ENCODE measurements around the gene KRTAP5-3.
"Not testable (repeated sequence)": the region's sequence is repeated elsewhere in the genome, so short reads cannot be mapped to it uniquely, and the experiment has no call there.

KRTAP5-3 gene

GRCh38 chr11:1584661-1585370 is 23.4 kb downstream of the KRTAP5-3 start, which contains the start of gene KRTAP5-1:
KRTAP5-1 (minus strand) TSS chr11:1585283; CDS start chr11:1585249, 34 bp downstream.
- in situ Hi-C loops (cut with MboI; ENCODE audit: low sequenced_read_pairs): not testable (repeated sequence)

DNA sequence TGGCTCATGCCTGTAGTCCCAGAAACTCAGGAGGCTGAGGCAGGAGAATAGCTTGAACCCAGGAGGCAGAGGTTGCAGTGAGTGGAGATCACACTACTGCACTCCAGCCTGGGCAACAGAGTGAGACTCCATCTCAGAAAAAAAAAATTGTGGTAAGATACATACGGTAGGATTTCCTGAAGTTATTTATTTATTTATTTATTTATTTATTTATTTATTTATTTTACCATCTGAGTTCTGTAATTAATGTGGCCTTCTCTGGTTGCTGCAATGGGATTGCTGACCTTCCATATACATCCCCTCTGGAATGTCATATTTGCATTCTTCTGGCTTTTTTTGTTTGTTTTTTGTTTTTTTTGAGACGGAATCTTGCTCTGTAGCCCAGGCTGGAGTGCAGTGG is 25.4 kb downstream of the KRTAP5-3 start:
- in situ Hi-C loops (cut with MboI; ENCODE audit: low sequenced_read_pairs): not testable (repeated sequence)

DNA sequence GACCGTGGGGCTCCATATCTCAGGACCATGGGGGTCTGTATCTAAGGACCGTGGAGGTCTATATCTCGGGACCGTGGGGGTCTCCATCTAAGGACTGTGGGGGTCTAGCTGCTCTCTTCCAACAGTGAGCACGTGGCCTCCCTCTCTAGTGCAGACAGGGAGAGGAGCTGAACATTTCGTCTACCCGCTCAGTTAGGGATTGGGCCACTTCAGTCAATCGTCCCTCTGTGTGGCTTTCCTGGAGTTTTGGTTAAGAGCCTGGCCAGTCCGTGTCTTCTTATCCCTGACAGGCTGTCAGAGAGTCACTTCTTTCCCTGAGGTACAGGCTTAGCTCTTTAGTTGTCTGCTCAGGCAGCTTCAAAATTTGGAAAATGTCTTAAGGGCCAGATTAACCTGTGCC is 26.3 kb downstream of the KRTAP5-3 start:
- in situ Hi-C loops (cut with MboI; ENCODE audit: low sequenced_read_pairs): no loop called here

- in situ Hi-C loops (cut with MboI; ENCODE audit: low sequenced_read_pairs): no loop called here
Observed at GRCh38 chr11:1576825-1577224, 31.4 kb downstream of the KRTAP5-3 start.

DNA sequence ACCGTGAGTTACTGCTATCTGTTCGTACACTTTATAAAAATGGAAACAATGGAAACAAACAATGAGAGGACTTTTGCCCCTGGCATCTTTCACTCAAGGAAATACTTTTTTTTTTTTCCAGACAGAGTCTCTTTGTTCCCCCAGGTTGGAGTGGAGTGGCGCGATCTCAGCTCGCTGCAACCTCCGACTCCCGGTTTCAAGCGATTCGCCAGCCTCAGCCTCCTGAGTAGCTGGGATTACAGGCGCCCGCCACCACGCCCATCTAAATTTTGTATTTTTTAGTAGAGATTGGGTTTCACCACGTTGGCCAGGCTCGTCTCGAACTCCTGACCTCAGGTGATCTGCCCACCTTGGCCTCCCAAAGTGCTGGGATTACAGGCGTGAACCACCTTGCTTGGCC is 32.5 kb downstream of the KRTAP5-3 start:
- in situ Hi-C loops (cut with MboI; ENCODE audit: low sequenced_read_pairs): not testable (repeated sequence)

GRCh38 chr11:1574933-1575242 is 33.4 kb downstream of the KRTAP5-3 start:
- in situ Hi-C loops (cut with MboI; ENCODE audit: low sequenced_read_pairs): no loop called here

- in situ Hi-C loops (cut with MboI; ENCODE audit: low sequenced_read_pairs): no loop called here
Observed at GRCh38 chr11:1574238-1574932, 33.9 kb downstream of the KRTAP5-3 start.

- in situ Hi-C loops (cut with MboI; ENCODE audit: low sequenced_read_pairs): no loop called here
Observed at GRCh38 chr11:1573903-1574237, 34.4 kb downstream of the KRTAP5-3 start.

- in situ Hi-C loops (cut with MboI; ENCODE audit: low sequenced_read_pairs): no loop called here
Observed at GRCh38 chr11:1573077-1573902, 35.0 kb downstream of the KRTAP5-3 start.

GRCh38 chr11:1572197-1573076 is 35.8 kb downstream of the KRTAP5-3 start, which contains the start of gene DUSP8:
DUSP8 (minus strand) TSS chr11:1572271; CDS start chr11:1565826, 6,445 bp downstream.
- in situ Hi-C loops (cut with MboI; ENCODE audit: low sequenced_read_pairs): no loop called here

DNA sequence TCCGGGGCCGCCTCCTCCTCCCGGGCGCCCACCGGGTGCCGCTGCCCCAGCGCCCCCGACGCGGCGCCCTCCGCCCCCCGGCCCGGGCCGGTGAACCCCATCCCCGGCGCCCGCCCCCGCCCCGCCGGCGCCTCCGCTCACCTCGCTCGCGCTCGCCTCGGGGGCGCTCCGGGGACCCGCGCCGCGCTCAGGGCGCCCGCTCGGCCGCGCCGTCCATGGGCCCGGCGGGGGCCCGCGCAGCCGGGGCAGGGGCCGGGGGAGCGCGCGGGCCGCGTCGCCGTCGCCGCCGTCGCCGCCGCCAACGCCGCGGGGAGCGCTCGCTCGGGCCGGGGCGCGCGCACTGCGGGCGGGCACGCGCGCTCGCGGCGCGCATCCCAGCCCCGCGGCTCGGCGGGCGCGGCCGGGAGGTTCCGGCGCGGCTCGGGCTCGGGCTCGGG is 36.5 kb downstream of the KRTAP5-3 start:
- in situ Hi-C loops (cut with MboI; ENCODE audit: low sequenced_read_pairs): no loop called here

GRCh38 chr11:1570896-1571759 is 37.1 kb downstream of the KRTAP5-3 start:
- in situ Hi-C loops (cut with MboI; ENCODE audit: low sequenced_read_pairs): no loop called here

DNA sequence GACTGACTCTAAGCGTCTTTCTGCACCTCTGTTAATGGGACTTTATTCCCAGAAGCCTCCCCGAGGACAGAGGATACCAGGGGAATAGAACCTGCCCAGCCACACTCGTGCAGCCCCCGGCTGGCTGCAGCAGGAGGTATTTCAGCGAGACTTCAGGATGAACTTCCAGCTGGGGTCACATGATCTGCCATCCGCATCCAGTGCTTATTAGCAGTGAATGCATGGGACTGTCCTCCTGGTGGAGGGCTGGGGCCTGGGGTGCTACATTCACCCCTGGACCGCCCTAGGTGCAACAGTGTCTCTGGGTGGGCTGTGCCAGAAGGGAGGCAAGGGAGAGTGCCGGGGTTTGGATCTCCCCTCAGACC is 37.8 kb downstream of the KRTAP5-3 start:
- in situ Hi-C loops (cut with MboI; ENCODE audit: low sequenced_read_pairs): no loop called here

GRCh38 chr11:1570001-1570453 is 38.2 kb downstream of the KRTAP5-3 start:
- in situ Hi-C loops (cut with MboI; ENCODE audit: low sequenced_read_pairs): no loop called here

- in situ Hi-C loops (cut with MboI; ENCODE audit: low sequenced_read_pairs): no loop called here
Observed at GRCh38 chr11:1569251-1569780, 38.9 kb downstream of the KRTAP5-3 start.

DNA sequence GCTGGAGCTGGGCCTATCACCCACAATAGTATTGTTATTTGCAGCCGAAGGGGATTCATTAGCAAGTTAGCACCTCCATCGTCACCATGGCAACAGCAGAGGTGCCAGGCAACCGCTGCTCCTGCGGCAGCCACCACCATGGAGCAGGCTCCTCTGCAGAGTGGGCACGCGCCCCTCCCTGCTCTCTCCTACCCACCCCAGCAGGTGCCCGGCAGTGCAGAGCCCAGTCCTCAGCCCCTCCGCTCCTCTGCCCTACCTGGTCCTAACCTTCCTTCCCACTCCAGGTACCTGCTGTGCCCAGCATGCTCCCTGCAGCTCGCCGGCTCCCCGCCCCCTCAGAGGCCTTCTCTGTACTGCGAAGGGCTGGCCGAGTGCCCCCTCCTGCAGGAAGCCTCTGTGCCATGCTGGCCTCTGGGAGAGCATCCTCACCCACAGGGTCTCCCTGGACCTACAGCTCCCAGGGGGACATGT is 39.8 kb downstream of the KRTAP5-3 start:
- in situ Hi-C loops (cut with MboI; ENCODE audit: low sequenced_read_pairs): no loop called here

DNA sequence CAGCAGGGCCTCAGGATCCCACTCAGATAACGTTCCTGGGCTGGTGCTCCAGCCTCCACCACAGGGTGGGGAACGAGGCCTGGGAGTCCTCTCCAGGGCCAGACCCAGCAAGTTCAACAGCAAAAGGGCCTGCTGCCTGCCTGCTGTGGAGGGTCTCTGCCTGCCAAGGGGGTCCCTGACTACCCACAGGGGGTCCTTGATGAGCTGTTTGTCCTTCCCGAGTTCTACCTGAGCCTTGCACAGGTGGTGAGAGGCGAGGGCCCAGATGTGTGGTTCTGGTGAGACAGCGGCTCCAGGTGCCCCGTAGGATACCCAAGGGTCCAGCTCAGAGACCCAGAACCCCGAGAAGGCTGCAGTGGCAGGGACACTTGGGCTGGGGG is 40.6 kb downstream of the KRTAP5-3 start:
- in situ Hi-C loops (cut with MboI; ENCODE audit: low sequenced_read_pairs): no loop called here

DNA sequence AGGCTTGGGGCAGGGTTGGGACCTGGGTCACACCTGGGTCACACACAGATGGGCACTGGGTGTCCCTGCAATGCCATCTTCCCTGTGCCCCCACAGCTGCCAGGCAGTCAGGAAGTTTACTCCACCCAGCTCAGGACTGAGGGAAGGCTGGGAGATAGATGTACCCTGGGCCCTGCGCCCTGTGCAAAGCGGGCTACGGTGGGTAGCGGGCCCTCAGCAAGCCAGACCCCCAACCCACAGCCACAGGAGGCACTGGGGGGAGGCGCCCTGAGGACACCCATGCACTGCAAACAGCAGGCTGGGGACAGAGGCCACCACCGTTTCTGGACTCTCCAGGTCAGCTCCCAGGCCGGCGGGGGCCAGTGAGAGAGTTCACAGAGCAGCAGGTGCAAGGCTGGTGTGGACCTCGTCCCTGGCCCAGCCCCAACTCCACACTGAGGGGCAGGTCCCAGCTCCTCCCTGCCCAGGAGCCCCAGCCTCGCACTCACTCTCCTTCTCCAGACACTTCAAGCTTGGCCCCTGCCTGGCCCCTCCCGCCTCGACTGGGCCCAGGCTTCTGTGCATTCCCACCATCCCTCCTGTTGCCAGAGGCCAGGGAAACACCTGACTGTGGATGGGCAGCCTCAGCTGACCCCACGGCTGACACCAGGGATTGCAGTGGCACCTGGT is 41.1 kb downstream of the KRTAP5-3 start:
- in situ Hi-C loops (cut with MboI; ENCODE audit: low sequenced_read_pairs): no loop called here

Measured in HL-60/S4 treated with phorbol 12-myristate 13-acetate at 8.2 ng/mL for 4 days and 3 days (cell line).